OCI-LY7 (cell line): ENCODE data around the gene PIK3IP1. TPM values are rescaled to one million over a fixed set of nuclear protein-coding genes. Genes with fewer than 3 reads are reported as not detected.

Source experiments
- BruUV-seq: library from RNA; stranded (reverse); fragments of 400-500 nt; replicated peaks from 2 replicates; lab custom pipeline; 2021; lab: Mats Ljungman, UMichigan
- CTCF ChIA-PET: fragments of 300-600 bp; sonication (Branson Sonifier 250); formaldehyde crosslinking; loops from one replicate; lab custom pipeline; 2022; ENCODE audit warnings: antibody characterized with exemption; ENCODE audit not compliant: unreplicated experiment; lab: Charles Lee
- POLR2A ChIA-PET: fragments of 300-600 bp; sonication (Branson Sonifier 250); formaldehyde crosslinking; loops from one replicate; lab custom pipeline; 2022; ENCODE audit warnings: antibody characterized with exemption; lab: Charles Lee
- DNase-seq: peaks from one replicate; pipeline ENCODE4 v3.0.0-alpha.2; 2015; ENCODE audit warnings: low spot score
- H2AFZ ChIP-seq: fragments of 200-600 bp; sonication (generic), shearing (Covaris generic); 2 replicates; pipeline ENCODE4 v1.6.1; 2014; ENCODE audit warnings: mild to moderate bottlenecking, antibody characterized with exemption, low read length, moderate library complexity
- H3K27ac ChIP-seq: fragments of 200-600 bp; sonication (generic); 2 replicates; pipeline ENCODE4 v1.5.1; 2014; ENCODE audit warnings: mixed run types, low read depth, mild to moderate bottlenecking, moderate library complexity, low read length, inconsistent platforms; ENCODE audit not compliant: poor library complexity, severe bottlenecking
- H3K36me3 ChIP-seq: fragments of 200-600 bp; sonication (generic); 2 replicates; pipeline ENCODE4 v1.6.1; 2014; ENCODE audit warnings: mild to moderate bottlenecking, antibody characterized with exemption, low read length, moderate library complexity, mixed read lengths; ENCODE audit not compliant: insufficient read depth
- H3K4me1 ChIP-seq: fragments of 200-600 bp; sonication (generic); 2 replicates; pipeline ENCODE4 v1.5.1; 2014; ENCODE audit warnings: mild to moderate bottlenecking, low read length; ENCODE audit not compliant: insufficient read depth, poor library complexity, severe bottlenecking
- H3K4me2 ChIP-seq: fragments of 200-600 bp; sonication (generic); 2 replicates; pipeline ENCODE4 v1.6.1; 2014; ENCODE audit warnings: mild to moderate bottlenecking, low read length
- H3K4me3 ChIP-seq: fragments of 200-600 bp; sonication (generic); 2 replicates; pipeline ENCODE4 v1.5.1; 2014; ENCODE audit warnings: mild to moderate bottlenecking, low read depth, low read length; ENCODE audit not compliant: poor library complexity, severe bottlenecking
- H3K79me2 ChIP-seq: fragments of 200-600 bp; sonication (generic); 2 replicates; pipeline ENCODE4 v1.6.1; 2016; ENCODE audit warnings: low read depth, mild to moderate bottlenecking, low read length, moderate library complexity, mixed read lengths; ENCODE audit not compliant: insufficient read depth
- H3K9me2 ChIP-seq: fragments of 200-600 bp; sonication (generic); 2 replicates; pipeline ENCODE4 v1.6.1; 2016; ENCODE audit warnings: mild to moderate bottlenecking, low read length, mixed read lengths; ENCODE audit not compliant: insufficient read depth
- H3K9me3 ChIP-seq: fragments of 200-600 bp; sonication (generic); 2 replicates; pipeline ENCODE4 v1.6.1; 2014; ENCODE audit warnings: mild to moderate bottlenecking, mixed run types, low read length, mixed read lengths
- H4K20me1 ChIP-seq: fragments of 200-600 bp; sonication (generic); 2 replicates; pipeline ENCODE4 v1.6.1; 2014; ENCODE audit warnings: mild to moderate bottlenecking, antibody characterized with exemption, low read length, moderate library complexity, mixed read lengths; ENCODE audit not compliant: insufficient read depth
- EZH2phosphoT487 ChIP-seq: fragments of 200-600 bp; sonication (generic); IDR thresholded peaks from 2 replicates; pipeline ENCODE4 v1.6.1; 2018; ENCODE audit warnings: low read depth, borderline replicate concordance, mild to moderate bottlenecking, mixed run types, antibody characterized with exemption, low read length, moderate library complexity, mixed read lengths
- intact Hi-C: fragments of 100-400 bp; cut with micrococcal nuclease; formaldehyde crosslinking; loops from one replicate; pipeline ENCODE4 v1.10.0; 2022; ENCODE audit not compliant: unreplicated experiment
- total RNA-seq, 2 experiments: library from RNA; depleted of rRNA in 1 of 2; stranded (reverse); fragments of >200 nt in 1 of 2; shearing (Covaris generic) in 1 of 2; gene quantifications; 2 replicates each; pipeline ENCODE4 v1.2.3, GENCODE V29; 2014 to 2022
- TF ChIP-seq, protein P1 (sequence below): fragments of 200-600 bp; sonication (generic); conservative IDR thresholded peaks from 2 replicates; pipeline ENCODE4 v1.5.1; 2014; ENCODE audit warnings: mild to moderate bottlenecking, antibody characterized with exemption, low read length, moderate library complexity, mixed read lengths

The PIK3IP1 gene
- total RNA-seq, 2 experiments from 2014 or later = 17.1 to 20.4 TPM

DNA sequence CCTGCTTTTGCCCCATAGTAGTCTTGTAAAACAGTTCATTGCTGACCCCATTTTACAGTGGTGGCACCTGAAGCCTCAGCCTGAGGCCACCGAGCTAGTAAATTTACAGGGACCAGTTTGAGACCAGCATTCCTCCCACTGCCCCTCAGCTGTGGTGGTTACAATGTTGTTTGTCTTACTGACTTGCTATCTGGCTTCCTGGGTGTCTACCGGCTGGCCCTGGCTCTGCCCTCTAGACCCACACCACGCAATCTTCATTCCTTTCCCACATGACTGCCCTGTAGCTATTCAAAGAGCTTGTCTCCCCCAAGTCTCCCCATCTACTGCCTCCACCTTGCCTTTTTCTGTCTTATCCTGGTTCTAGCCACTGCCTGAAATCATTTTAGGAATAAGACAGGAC, 20.8 kb downstream of the PIK3IP1 start:
- intact Hi-C loops = no loop called here
- no TSS peak for BruUV-seq
- H3K9me2 ChIP-seq = no peaks in the 10 kb centered on the region
- H4K20me1 ChIP-seq = no peaks in the 10 kb centered on the region
- ChIA-PET CTCF (no interaction called here), POLR2A (no interaction called here)
- no peak overlapping the region for H2AFZ ChIP-seq
- no peaks in the 10 kb centered on the region for H3K4me1 ChIP-seq
- no peaks in the 10 kb centered on the region for H3K79me2 ChIP-seq
- TF ChIP-seq, protein P1, sequence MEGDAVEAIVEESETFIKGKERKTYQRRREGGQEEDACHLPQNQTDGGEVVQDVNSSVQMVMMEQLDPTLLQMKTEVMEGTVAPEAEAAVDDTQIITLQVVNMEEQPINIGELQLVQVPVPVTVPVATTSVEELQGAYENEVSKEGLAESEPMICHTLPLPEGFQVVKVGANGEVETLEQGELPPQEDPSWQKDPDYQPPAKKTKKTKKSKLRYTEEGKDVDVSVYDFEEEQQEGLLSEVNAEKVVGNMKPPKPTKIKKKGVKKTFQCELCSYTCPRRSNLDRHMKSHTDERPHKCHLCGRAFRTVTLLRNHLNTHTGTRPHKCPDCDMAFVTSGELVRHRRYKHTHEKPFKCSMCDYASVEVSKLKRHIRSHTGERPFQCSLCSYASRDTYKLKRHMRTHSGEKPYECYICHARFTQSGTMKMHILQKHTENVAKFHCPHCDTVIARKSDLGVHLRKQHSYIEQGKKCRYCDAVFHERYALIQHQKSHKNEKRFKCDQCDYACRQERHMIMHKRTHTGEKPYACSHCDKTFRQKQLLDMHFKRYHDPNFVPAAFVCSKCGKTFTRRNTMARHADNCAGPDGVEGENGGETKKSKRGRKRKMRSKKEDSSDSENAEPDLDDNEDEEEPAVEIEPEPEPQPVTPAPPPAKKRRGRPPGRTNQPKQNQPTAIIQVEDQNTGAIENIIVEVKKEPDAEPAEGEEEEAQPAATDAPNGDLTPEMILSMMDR = no peak
- no peak for TF ChIP-seq EZH2phosphoT487
- H3K27ac ChIP-seq = no peak overlapping the region
- H3K9me3 ChIP-seq = no peaks in the 10 kb centered on the region
- DNase-seq = no peak
- peaks cover 35% of the 10 kb centered on the region for H3K36me3 ChIP-seq
- no peak overlapping the region for H3K4me3 ChIP-seq
- no peak overlapping the region for H3K4me2 ChIP-seq

GRCh38 chr22:31271026-31271425, 21.3 kb downstream of the PIK3IP1 start:
- no TSS peak for BruUV-seq
- ChIA-PET CTCF (no interaction called here), POLR2A (no interaction called here)
- intact Hi-C loops = no loop called here
- no peak for DNase-seq
- Histone ChIP-seq H3K4me3 (no peak overlapping the region), H3K79me2 (no peaks in the 10 kb centered on the region), H3K9me2 (no peaks in the 10 kb centered on the region), H3K36me3 (peaks cover 35% of the 10 kb centered on the region), H2AFZ (no peak overlapping the region), H3K4me2 (no peak overlapping the region), H3K27ac (no peak overlapping the region), H3K4me1 (no peaks in the 10 kb centered on the region), H4K20me1 (no peaks in the 10 kb centered on the region), H3K9me3 (no peaks in the 10 kb centered on the region)
- TF ChIP-seq, protein P1 = no peak
- no peak for TF ChIP-seq EZH2phosphoT487

GRCh38 chr22:31269892-31270579, 22.3 kb downstream of the PIK3IP1 start:
- TF ChIP-seq, protein P1 = no peak
- TF ChIP-seq EZH2phosphoT487 = no peak
- no peak for DNase-seq
- Histone ChIP-seq H3K9me2 (no peaks in the 10 kb centered on the region), H2AFZ (no peak overlapping the region), H4K20me1 (no peaks in the 10 kb centered on the region), H3K4me1 (no peaks in the 10 kb centered on the region), H3K9me3 (no peaks in the 10 kb centered on the region), H3K79me2 (no peaks in the 10 kb centered on the region), H3K27ac (no peak overlapping the region), H3K36me3 (peaks cover 27% of the 10 kb centered on the region), H3K4me2 (no peak overlapping the region), H3K4me3 (no peak overlapping the region)
- intact Hi-C loops = no loop called here
- no TSS peak for BruUV-seq
- POLR2A ChIA-PET = interaction anchor here (0.7 kb wide), 1 partner anchor 16 kb away, joined by 4 read pairs; no protein-coding TSS in a partner anchor
- CTCF ChIA-PET = no interaction called here
